Natural killer cell (primary cell): ENCODE data around the gene FBXO46. TPM values are rescaled to one million over a fixed set of nuclear protein-coding genes. Genes with fewer than 3 reads are reported as not detected.
"Not testable (repeated sequence)": the region's sequence is repeated elsewhere in the genome, so short reads cannot be mapped to it uniquely, and the experiment has no call there.

Experiments
- ATAC-seq, 3 donors: fragments of 150-1000 bp in 2 of 3; fragments of 200-7000 bp in 1 of 3; cut with Tn5 transposase; 1 replicate in 1 of 3; 2 replicates in 2 of 3; pipeline ENCODE4 v1.10.0; 2021; ENCODE audit warnings: mild to moderate bottlenecking in 2 of 3, moderate library complexity in 2 of 3
- DNase-seq, 2 donors: peaks; one replicate each; pipeline versions ENCODE4 v3.0.0 to v3.0.0-alpha.2; 2013 to 2021; ENCODE audit warnings: mixed read lengths in 1 of 2
- H3K27ac ChIP-seq: one replicate; pipeline ENCODE4 v1.5.1; 2013; ENCODE audit warnings: mild to moderate bottlenecking, low read length
- H3K27me3 ChIP-seq: one replicate; pipeline ENCODE4 v1.6.1; 2013; ENCODE audit warnings: low read length; ENCODE audit not compliant: control insufficient read depth, insufficient read depth
- H3K36me3 ChIP-seq: one replicate; pipeline ENCODE4 v1.6.1; 2013; ENCODE audit warnings: low read length; ENCODE audit not compliant: control insufficient read depth, insufficient read depth
- H3K4me1 ChIP-seq: one replicate; pipeline ENCODE4 v1.6.1; 2013; ENCODE audit warnings: low read length; ENCODE audit not compliant: control insufficient read depth, insufficient read depth
- H3K4me3 ChIP-seq: one replicate; pipeline ENCODE4 v1.5.1; 2013; ENCODE audit warnings: low read length
- H3K9me3 ChIP-seq: one replicate; pipeline ENCODE4 v1.6.1; 2013; ENCODE audit warnings: low read length; ENCODE audit not compliant: control insufficient read depth, insufficient read depth
- H3K27ac Mint-ChIP-seq, 2 donors: one replicate each; pipeline ENCODE4 v1.8.0; 2022; ENCODE audit warnings: mild to moderate bottlenecking in 2 of 2, mixed read lengths in 2 of 2, moderate library complexity in 1 of 2
- H3K27me3 Mint-ChIP-seq, 2 donors: one replicate each; pipeline ENCODE4 v1.8.0; 2022; ENCODE audit warnings: low read depth in 2 of 2, mixed read lengths in 2 of 2
- H3K36me3 Mint-ChIP-seq: one replicate; pipeline ENCODE4 v1.8.0; 2022; ENCODE audit warnings: mixed read lengths
- H3K4me1 Mint-ChIP-seq, 2 donors: one replicate each; pipeline ENCODE4 v1.8.0; 2022; ENCODE audit warnings: mixed read lengths in 2 of 2
- H3K4me3 Mint-ChIP-seq: one replicate; pipeline ENCODE4 v1.8.0; 2022; ENCODE audit warnings: mild to moderate bottlenecking, moderate library complexity, mixed read lengths
- H3K9me3 Mint-ChIP-seq, 2 donors: one replicate each; pipeline ENCODE4 v1.8.0; 2022; ENCODE audit warnings: mixed read lengths in 2 of 2
- WGBS: methylation state at CpG from one replicate; pipeline ENCODE4 v1.1.7; 2013; ENCODE audit warnings: missing lambda C conversion rate; ENCODE audit not compliant: insufficient coverage; 5-methylcytosine and 5-hydroxymethylcytosine counted together
- intact Hi-C: fragments of 100-400 bp; cut with micrococcal nuclease; formaldehyde crosslinking; loops from one replicate; pipeline ENCODE4 v1.14.2; 2022
- total RNA-seq, 4 donors: library from RNA; stranded (reverse); fragments of 120-200 nt in 1 of 4; gene quantifications; one replicate each; pipeline versions ENCODE4 v1.2.3 to v1.2.4, GENCODE V29; 2013 to 2022
- TF ChIP-seq, protein P1 (sequence below): fragments of 200-600 bp; IDR thresholded peaks from one replicate; pipeline ENCODE4 v1.8.0; 2022; ENCODE audit warnings: antibody characterized with exemption

The FBXO46 gene
- total RNA-seq, 3 donors from 2014 or later (not counting 1 experiment from before 2014, with no cell fraction given): 24.8 to 35.7 (median 31.1) TPM

DNA sequence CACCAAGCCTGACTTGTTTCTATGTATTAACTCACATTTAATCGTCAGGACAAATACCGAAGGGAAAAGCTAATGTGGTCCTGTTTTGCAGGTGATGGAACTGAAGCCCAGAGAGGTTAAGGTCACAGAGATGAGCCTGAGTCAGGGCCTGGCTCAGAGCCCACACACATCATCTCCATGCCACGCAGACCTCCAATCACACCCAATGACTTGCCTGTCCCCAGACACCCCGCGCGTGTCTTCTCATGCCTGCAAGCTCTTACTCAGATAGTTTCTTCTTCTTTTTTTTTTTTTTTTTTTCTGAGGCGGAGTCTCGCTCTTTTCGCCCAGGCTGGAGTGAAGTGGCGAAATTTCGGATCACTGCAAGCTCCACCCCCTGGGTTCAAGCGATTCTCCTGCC lies 21.9 kb upstream of the FBXO46 start:
- intact Hi-C loops: no loop called here
- no peaks in the 10 kb centered on the region for H3K9me3 ChIP-seq
- no peaks in the 10 kb centered on the region for H3K27me3 Mint-ChIP-seq
- no peak overlapping the region for H3K4me3 ChIP-seq
- no peak for ATAC-seq
- no peak overlapping the region for H3K27ac ChIP-seq
- H3K36me3 ChIP-seq: no peaks in the 10 kb centered on the region
- no peaks in the 10 kb centered on the region for H3K9me3 Mint-ChIP-seq
- no peaks in the 10 kb centered on the region for H3K4me1 Mint-ChIP-seq
- H3K4me3 Mint-ChIP-seq: no peak overlapping the region
- TF ChIP-seq, protein P1, sequence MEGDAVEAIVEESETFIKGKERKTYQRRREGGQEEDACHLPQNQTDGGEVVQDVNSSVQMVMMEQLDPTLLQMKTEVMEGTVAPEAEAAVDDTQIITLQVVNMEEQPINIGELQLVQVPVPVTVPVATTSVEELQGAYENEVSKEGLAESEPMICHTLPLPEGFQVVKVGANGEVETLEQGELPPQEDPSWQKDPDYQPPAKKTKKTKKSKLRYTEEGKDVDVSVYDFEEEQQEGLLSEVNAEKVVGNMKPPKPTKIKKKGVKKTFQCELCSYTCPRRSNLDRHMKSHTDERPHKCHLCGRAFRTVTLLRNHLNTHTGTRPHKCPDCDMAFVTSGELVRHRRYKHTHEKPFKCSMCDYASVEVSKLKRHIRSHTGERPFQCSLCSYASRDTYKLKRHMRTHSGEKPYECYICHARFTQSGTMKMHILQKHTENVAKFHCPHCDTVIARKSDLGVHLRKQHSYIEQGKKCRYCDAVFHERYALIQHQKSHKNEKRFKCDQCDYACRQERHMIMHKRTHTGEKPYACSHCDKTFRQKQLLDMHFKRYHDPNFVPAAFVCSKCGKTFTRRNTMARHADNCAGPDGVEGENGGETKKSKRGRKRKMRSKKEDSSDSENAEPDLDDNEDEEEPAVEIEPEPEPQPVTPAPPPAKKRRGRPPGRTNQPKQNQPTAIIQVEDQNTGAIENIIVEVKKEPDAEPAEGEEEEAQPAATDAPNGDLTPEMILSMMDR: no peak
- no peak for DNase-seq
- no peaks in the 10 kb centered on the region for H3K27me3 ChIP-seq
- H3K27ac Mint-ChIP-seq: no peak overlapping the region
- WGBS: 93% methylated on average over 12 of the region's 12 CpGs
- no peaks in the 10 kb centered on the region for H3K36me3 Mint-ChIP-seq
- H3K4me1 ChIP-seq: no peaks in the 10 kb centered on the region

GRCh38 chr19:45751483-45751882 lies 20.8 kb upstream of the FBXO46 start:
- H3K9me3 Mint-ChIP-seq, H3K27ac Mint-ChIP-seq, H3K27me3 ChIP-seq, H3K9me3 ChIP-seq, H3K36me3 Mint-ChIP-seq, H3K36me3 ChIP-seq, H3K4me1 Mint-ChIP-seq, H3K27me3 Mint-ChIP-seq, ATAC-seq, H3K4me1 ChIP-seq, H3K4me3 ChIP-seq, H3K4me3 Mint-ChIP-seq, H3K27ac ChIP-seq, intact Hi-C loops, DNase-seq: not testable (repeated sequence)
- 97% methylated on average over 9 of the region's 10 CpGs for WGBS

- Histone ChIP-seq H3K9me3 (no peaks in the 10 kb centered on the region), H3K4me3 (no peak overlapping the region), H3K4me1 (no peaks in the 10 kb centered on the region), H3K36me3 (no peaks in the 10 kb centered on the region), H3K27me3 (no peaks in the 10 kb centered on the region), H3K27ac (no peak overlapping the region)
- intact Hi-C loops: no loop called here
- Mint-ChIP-seq H3K36me3 (no peaks in the 10 kb centered on the region), H3K4me1 (no peaks in the 10 kb centered on the region), H3K4me3 (no peak overlapping the region), H3K27ac (no peak overlapping the region), H3K9me3 (no peaks in the 10 kb centered on the region), H3K27me3 (peaks cover 8 to 15% of the 10 kb centered on the region in 2 donors)
- TF ChIP-seq, protein P1: no peak
- ATAC-seq (no peak), DNase-seq (no peak)
- WGBS: 91% methylated on average over 4 of the region's 5 CpGs
These were observed 16.8 kb upstream of the FBXO46 start for GRCh38 chr19:45747513-45747912.

DNA sequence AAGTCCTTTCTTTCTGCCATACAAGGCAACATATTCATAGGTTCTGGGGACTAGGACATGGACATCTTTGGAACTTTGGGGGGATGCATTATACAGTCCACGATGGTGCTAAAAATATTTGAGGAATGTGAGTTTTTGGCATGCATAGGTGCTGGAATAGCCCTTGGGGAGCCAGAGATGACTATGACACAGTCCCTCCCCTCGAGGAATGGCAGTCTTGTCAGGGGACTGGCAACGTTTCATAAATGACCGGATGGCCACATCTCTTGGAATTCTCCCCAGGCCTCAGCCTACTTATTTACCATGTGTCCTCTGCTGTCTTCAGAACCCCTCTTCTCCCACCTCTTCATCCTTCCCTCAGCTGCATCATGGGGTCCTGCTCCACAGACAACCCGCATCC lies 16.2 kb upstream of the FBXO46 start:
- intact Hi-C loops: no loop called here
- Histone ChIP-seq H3K4me3 (no peak overlapping the region), H3K27me3 (no peaks in the 10 kb centered on the region), H3K27ac (no peak overlapping the region), H3K9me3 (no peaks in the 10 kb centered on the region), H3K36me3 (no peaks in the 10 kb centered on the region), H3K4me1 (no peaks in the 10 kb centered on the region)
- Mint-ChIP-seq H3K4me1 (no peaks in the 10 kb centered on the region), H3K27me3 (peaks cover 8 to 17% of the 10 kb centered on the region in 2 donors), H3K27ac (no peak overlapping the region), H3K4me3 (no peak overlapping the region), H3K9me3 (no peaks in the 10 kb centered on the region), H3K36me3 (no peaks in the 10 kb centered on the region)
- no peak for DNase-seq
- no peak for ATAC-seq
- WGBS: 85% methylated on average over 5 of the region's 5 CpGs
- TF ChIP-seq, protein P1: no peak
